Right lobe of liver (tissue), 4 donors: Measurements from ENCODE around the gene GFRA1.

Source experiments
- CTCF ChIP-seq, 4 donors: fragments of 200-600 bp in 3 of 4; fragments of 450-650 bp in 1 of 4; IDR thresholded peaks; one replicate each; pipeline versions ENCODE4 v1.5.1 to v1.8.0; 2016 to 2022; ENCODE audit warnings: antibody characterized with exemption in 4 of 4, mild to moderate bottlenecking in 2 of 4
- POLR2A ChIP-seq: fragments of 450-650 bp; IDR thresholded peaks from one replicate; pipeline ENCODE4 v1.6.1; 2017; ENCODE audit warnings: antibody characterized with exemption, mild to moderate bottlenecking
- donor health status: DM: no; HTN: no; CAD: no.
- donor health status: DM: no; HTN: no; CAD: no.
- donor health status: DM: no; HTN: yes; CAD: no.

GRCh38 chr10:116121640-116122525, 151.1 kb downstream of the GFRA1 start:
- TF ChIP-seq POLR2A (no peak), CTCF (IDR thresholded peaks at IDR 0.05) (no peak)
